DOHH2 (cell line): Measurements from ENCODE around the gene WDTC1.

ENCODE experiments used
- CTCF ChIP-seq: fragments of 200-600 bp; sonication (generic); IDR thresholded peaks from one replicate; pipeline ENCODE4 v1.5.1; 2014; ENCODE audit warnings: antibody characterized with exemption, mild to moderate bottlenecking, low read depth, low read length; ENCODE audit not compliant: poor library complexity, severe bottlenecking
- EZH2phosphoT487 ChIP-seq: fragments of 200-600 bp; sonication (generic); IDR thresholded peaks from 2 replicates; pipeline ENCODE4 v1.6.1; 2017; ENCODE audit warnings: borderline replicate concordance, mild to moderate bottlenecking, antibody characterized with exemption, low read length, moderate library complexity, mixed read lengths

GRCh38 chr1:27275696-27276095 lies 41.3 kb downstream of the WDTC1 start:
- no peak for TF ChIP-seq CTCF
- TF ChIP-seq EZH2phosphoT487 = no peak
